ENCODE results near the gene TANC1. TPM values are rescaled to one million over a fixed set of nuclear protein-coding genes. Genes with fewer than 3 reads are reported as not detected.

The TANC1 gene
- total and polyA plus RNA-seq, 11 donors, result 26.6 to 91.1 (median 68.8) TPM

DNA sequence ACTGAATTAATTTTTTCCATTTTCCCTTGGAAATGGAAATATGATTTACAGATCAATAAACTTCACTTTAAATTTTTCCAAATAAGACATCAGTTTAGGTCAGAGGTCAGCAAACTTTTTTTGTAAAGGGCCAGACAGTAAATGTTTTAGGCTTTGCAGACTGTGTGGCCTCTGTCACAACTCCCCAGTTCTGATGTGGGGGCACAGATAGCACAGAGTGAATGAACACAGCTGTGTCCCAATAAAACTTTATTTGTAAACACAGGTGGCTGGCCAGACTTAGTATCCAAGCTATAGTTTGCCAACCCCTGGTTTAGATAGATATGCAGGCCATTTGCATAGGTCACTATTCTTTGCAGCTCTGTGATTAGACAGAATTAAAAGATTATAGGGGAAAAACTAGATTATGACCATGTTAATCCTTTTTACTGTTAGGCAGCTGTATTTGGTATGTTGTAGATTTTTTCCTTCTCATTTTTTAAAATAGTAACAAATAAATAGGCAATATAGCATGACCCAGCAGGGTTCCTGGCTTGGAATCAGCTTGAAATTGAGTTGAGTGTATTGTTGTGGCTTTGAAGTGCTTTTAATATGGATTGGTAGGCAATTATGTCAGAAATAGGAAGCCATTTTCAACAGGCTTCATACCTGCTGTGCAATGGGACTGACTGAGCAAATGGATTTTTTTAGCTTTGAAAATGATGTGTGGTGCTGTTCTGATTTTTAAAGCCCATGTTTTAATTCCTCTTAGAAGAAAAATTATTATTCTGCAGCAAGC lies 258.4 kb downstream of the TANC1 start:
- DNase-seq, result no peak
- H3K36me3 ChIP-seq, result peaks cover 0 to 97% (median 53%) of the 10 kb centered on the region in 9 donors
- TF ChIP-seq POLR2A (IDR thresholded peaks at IDR 0.05), result no peak
- TF ChIP-seq, protein P1, sequence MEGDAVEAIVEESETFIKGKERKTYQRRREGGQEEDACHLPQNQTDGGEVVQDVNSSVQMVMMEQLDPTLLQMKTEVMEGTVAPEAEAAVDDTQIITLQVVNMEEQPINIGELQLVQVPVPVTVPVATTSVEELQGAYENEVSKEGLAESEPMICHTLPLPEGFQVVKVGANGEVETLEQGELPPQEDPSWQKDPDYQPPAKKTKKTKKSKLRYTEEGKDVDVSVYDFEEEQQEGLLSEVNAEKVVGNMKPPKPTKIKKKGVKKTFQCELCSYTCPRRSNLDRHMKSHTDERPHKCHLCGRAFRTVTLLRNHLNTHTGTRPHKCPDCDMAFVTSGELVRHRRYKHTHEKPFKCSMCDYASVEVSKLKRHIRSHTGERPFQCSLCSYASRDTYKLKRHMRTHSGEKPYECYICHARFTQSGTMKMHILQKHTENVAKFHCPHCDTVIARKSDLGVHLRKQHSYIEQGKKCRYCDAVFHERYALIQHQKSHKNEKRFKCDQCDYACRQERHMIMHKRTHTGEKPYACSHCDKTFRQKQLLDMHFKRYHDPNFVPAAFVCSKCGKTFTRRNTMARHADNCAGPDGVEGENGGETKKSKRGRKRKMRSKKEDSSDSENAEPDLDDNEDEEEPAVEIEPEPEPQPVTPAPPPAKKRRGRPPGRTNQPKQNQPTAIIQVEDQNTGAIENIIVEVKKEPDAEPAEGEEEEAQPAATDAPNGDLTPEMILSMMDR (IDR thresholded peaks at IDR 0.05), result no peak
- intact Hi-C loops (cut with DNase I), result no loop called here
- H3K27me3 ChIP-seq, result no peaks in the 10 kb centered on the region
- H3K4me1 ChIP-seq, result peaks cover 2 to 63% (median 20%) of the 10 kb centered on the region in 12 donors
- H3K4me3 ChIP-seq, result no peak overlapping the region
- no peak for ATAC-seq
- peak overlapping the region; percentile 42 to 87 (median 73) for H3K27ac ChIP-seq
- no peaks in the 10 kb centered on the region for H3K9me3 ChIP-seq

DNA sequence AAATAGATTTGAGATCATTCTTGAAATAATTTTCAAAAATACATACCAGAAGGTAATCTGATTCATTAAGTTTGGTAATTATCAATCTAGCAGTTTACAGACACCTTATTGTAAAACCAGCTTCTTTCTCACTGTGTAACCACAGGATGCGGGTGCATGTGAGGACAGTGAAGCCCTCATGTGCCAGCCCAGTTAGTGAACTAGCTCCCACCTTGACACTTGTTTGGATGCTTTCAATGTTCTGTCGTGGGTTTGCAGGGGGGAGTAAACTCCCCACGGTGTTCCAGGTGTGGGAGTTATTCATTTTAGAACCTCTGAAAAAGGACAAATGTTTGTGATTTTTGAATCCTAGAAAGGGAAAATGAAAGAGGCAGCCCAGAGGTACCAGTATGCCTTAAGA lies 259.0 kb downstream of the TANC1 start:
- DNase-seq, result no peak
- peaks cover 0 to 96% (median 48%) of the 10 kb centered on the region in 9 donors for H3K36me3 ChIP-seq
- intact Hi-C loops (cut with DNase I), result no loop called here
- no peak for ATAC-seq
- no peak overlapping the region for H3K4me3 ChIP-seq
- 41 to 60% (median 43%) methylated on average over 3 of the region's 3 CpGs for WGBS, 4 donors
- peak overlapping the region in 5 of 12 donors; percentile 42 to 78 (median 74) for H3K27ac ChIP-seq
- TF ChIP-seq, protein P1 (IDR thresholded peaks at IDR 0.05), result no peak
- no peak for TF ChIP-seq POLR2A (IDR thresholded peaks at IDR 0.05)
- no peaks in the 10 kb centered on the region for H3K9me3 ChIP-seq
- no peaks in the 10 kb centered on the region for H3K27me3 ChIP-seq
- peaks cover 8 to 69% (median 27%) of the 10 kb centered on the region in 12 donors for H3K4me1 ChIP-seq

DNA sequence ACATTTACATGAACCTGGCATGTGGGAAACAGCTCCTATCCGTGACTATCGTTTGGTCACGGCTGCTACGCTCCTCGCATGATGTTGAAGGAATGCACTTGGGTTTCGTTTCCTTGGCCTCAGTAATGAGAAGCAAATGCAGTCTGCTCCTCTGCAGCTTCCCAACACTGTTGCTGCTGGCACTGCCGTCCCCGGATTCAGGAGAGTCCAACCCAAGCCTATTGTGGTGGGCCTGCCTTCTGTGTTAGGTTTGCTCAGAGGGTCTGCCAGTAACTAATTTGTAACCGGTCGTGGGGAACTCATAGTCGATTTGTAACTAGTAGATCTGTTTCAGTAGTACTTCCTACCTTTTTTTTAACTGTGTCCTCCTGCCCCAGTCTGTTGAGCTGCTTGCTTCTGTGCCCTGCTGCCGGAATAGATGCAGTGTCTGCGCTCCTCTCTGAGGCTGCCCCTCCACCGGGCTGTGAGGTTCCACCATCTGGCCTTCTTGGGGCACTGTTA lies 259.7 kb downstream of the TANC1 start:
- ATAC-seq (no peak), DNase-seq (no peak)
- H3K9me3 ChIP-seq, result no peaks in the 10 kb centered on the region
- intact Hi-C loops (cut with DNase I), result no loop called here
- H3K4me1 ChIP-seq, result peaks cover 8 to 75% (median 32%) of the 10 kb centered on the region in 12 donors
- H3K27ac ChIP-seq, result peak overlapping the region in 3 of 12 donors; percentile 6 to 76 (median 32)
- no peak overlapping the region for H3K4me3 ChIP-seq
- no peaks in the 10 kb centered on the region for H3K27me3 ChIP-seq
- peaks cover 0 to 93% (median 48%) of the 10 kb centered on the region in 9 donors for H3K36me3 ChIP-seq
- TF ChIP-seq, protein P1 (IDR thresholded peaks at IDR 0.05), result no peak
- no peak for TF ChIP-seq POLR2A (IDR thresholded peaks at IDR 0.05)
- WGBS, 4 donors, result 85 to 93% (median 88%) methylated on average over 14 of the region's 14 CpGs

DNA sequence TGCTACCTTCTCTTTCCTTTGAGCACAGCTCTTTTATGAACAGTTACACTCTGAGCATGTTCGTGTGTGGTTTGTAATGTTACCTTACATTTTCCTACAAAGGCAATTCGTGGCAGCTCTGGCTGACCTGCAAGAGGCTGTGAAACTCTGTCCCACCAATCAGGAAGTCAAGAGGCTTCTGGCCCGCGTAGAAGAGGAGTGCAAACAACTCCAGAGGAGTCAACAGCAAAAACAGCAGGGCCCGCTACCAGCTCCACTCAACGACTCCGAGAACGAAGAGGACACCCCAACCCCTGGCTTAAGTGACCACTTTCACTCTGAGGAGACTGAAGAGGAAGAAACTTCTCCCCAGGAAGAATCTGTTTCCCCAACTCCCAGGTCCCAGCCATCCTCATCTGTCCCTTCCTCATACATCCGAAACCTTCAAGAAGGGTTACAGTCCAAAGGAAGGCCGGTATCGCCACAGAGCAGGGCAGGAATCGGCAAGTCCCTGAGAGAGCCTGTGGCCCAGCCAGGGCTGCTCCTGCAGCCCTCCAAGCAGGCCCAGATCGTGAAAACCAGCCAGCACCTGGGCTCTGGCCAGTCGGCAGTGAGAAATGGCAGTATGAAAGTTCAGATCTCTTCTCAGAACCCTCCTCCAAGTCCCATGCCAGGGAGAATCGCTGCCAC lies 261.2 kb downstream of the TANC1 start:
- DNase-seq, result no peak
- peak overlapping the region in 3 of 12 donors; percentile 6 to 76 (median 25) for H3K27ac ChIP-seq
- peaks cover 0 to 87% (median 42%) of the 10 kb centered on the region in 9 donors for H3K36me3 ChIP-seq
- H3K27me3 ChIP-seq, result no peaks in the 10 kb centered on the region
- ATAC-seq, result peak in 2 of 4 donors; percentile 22 to 24
- TF ChIP-seq, protein P1 (IDR thresholded peaks at IDR 0.05), result no peak
- TF ChIP-seq POLR2A (IDR thresholded peaks at IDR 0.05), result no peak
- WGBS, 4 donors, result 79 to 90% (median 87%) methylated on average over 12 to 15 of the region's 15 CpGs
- H3K4me3 ChIP-seq, result no peak overlapping the region
- no peaks in the 10 kb centered on the region for H3K9me3 ChIP-seq
- intact Hi-C loops (cut with DNase I), result no loop called here
- peaks cover 3 to 63% (median 27%) of the 10 kb centered on the region in 12 donors for H3K4me1 ChIP-seq
